ENCODE measurements around the gene IL1RAPL2. TPM values are rescaled to one million over a fixed set of nuclear protein-coding genes. Genes with fewer than 3 reads are reported as not detected.

IL1RAPL2 gene
- polyA plus RNA-seq, 3 donors = 1.1 to 1.5 (median 1.3) TPM

DNA sequence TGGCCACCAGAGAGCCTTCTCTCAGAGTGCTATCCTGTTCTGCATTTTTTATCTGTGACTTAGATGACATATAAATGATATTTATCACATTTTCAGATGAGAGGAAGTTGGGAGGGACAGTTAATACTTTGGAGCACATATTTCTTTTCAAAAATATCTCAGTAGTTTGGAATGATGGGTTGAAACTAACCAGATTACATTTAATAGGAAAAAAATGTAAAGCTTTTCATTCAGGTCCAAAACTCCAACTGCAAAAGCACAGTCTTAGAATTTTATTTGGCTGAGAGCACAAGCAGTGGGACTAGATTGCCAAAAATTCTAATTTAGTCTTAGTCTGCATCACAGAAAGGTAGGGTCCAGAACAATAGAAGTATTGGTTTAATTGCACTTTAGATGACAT is 902.7 kb downstream of the IL1RAPL2 start:
- no peak for DNase-seq (ENCODE audit: extremely low read depth in 1 of 11, low read depth in 9 of 11, low spot score in 4 of 11)

GRCh38 chrX:105471597-105471996 is 905.6 kb downstream of the IL1RAPL2 start:
- DNase-seq (ENCODE audit: extremely low read depth in 1 of 11, low read depth in 9 of 11, low spot score in 4 of 11) = no peak

GRCh38 chrX:105475801-105476200 is 909.8 kb downstream of the IL1RAPL2 start:
- DNase-seq (ENCODE audit: extremely low read depth in 1 of 11, low read depth in 9 of 11, low spot score in 4 of 11) = no peak

DNA sequence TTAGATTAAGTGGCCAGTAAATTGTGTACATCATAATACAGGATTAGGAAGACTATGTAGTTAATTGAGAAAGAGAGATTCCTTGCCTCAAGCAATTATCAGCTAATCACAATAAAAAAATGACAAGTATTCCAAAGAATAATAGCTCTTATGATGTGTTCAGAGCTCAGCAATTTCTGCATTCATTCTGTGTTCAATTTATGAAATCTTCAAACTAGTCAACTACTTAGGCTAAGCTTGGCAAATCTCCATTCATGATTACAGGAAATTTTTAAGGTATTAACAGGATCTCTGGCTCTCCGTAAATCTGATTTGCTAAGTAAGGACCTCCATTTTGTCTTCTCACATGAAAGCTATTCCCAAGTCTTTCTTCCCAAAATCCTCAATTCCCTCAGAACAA is 911.4 kb downstream of the IL1RAPL2 start:
- DNase-seq (ENCODE audit: extremely low read depth in 1 of 11, low read depth in 9 of 11, low spot score in 4 of 11) = no peak

- DNase-seq (ENCODE audit: extremely low read depth in 1 of 11, low read depth in 9 of 11, low spot score in 4 of 11) = no peak
These were observed 914.8 kb downstream of the IL1RAPL2 start for GRCh38 chrX:105480646-105481310.

DNA sequence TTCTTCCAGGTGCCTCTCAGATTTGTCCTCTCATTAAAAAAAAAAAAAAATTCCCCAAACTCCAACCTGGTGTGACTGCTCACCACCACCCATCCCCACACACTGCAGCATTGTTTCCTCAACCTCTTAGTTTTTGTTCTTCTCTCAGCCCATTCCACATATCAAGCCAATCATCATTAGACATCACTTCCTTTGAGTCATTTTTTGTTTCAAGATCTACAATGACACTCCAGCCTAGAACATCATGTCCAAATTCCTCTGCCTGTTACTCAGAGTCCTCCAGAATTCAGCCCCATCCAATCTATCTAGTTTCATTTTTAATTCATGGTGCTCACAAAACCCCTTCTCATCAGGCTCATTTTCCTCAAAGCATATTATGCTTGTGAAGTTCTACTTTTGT is 917.0 kb downstream of the IL1RAPL2 start:
- no peak for DNase-seq (ENCODE audit: extremely low read depth in 1 of 11, low read depth in 9 of 11, low spot score in 4 of 11)

- no peak for DNase-seq (ENCODE audit: extremely low read depth in 1 of 11, low read depth in 9 of 11, low spot score in 4 of 11)
These were observed 922.7 kb downstream of the IL1RAPL2 start for GRCh38 chrX:105488716-105489115.

DNA sequence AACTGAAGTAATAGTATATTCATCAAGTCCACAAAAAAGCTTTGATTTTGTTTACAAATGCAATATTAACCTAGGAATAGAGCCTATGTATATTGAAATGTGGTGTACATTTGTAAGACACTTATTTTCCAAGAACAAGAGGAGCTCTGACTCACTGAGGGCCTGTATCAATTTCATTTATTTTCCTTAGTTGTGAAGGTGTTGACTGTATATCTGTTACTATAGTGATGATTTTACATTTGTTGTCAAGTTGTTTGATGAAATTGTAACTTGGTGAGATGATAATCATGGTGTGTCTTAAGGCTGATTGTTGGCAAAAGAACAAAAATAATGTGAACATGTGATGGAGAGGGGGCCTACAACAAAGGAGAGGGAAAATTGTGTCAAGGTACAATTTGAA is 929.4 kb downstream of the IL1RAPL2 start:
- DNase-seq (ENCODE audit: extremely low read depth in 1 of 11, low read depth in 9 of 11, low spot score in 4 of 11) = no peak

DNA sequence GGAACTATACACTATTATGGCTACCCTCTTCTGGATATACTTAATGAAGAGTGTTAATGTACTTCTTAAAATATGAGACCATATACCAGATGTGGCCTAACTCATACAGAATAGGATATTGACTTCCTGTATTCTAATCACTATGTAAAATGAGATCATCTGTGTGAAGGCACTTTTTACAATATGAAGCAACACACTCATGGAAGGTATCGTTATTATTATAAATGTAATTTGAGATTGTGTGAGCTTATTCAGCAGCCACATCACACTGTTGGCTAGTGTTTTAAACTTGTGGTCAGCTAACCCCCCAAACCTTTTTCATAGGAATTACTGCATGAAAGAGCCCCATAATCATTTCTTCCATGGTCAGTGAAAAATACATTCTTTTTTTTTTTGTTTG is 936.3 kb downstream of the IL1RAPL2 start:
- DNase-seq (ENCODE audit: extremely low read depth in 1 of 11, low read depth in 9 of 11, low spot score in 4 of 11) = no peak

- no peak for DNase-seq (ENCODE audit: extremely low read depth in 1 of 11, low read depth in 9 of 11, low spot score in 4 of 11)
These were observed 949.6 kb downstream of the IL1RAPL2 start for GRCh38 chrX:105515561-105515960.

DNA sequence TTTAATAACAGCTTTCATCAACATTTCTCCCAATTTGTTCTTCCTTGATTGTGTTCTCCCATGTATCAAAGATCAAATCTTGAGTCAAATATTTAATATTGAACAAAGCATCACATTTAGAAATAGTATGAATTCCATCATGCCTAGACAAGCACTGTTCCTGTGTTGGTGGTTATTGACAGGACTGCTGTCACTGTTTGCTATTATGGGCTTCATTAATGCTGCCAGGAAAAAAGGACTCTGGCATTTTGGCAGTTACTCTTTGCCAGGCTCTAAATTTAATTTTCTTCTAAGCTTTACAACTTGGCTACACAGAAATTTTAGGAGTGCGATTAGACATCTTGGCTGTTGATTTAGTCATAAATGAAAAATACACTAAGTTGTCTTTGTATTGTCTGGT is 960.4 kb downstream of the IL1RAPL2 start:
- DNase-seq (ENCODE audit: extremely low read depth in 1 of 11, low read depth in 9 of 11, low spot score in 4 of 11) = no peak

GRCh38 chrX:105527759-105528158 is 961.8 kb downstream of the IL1RAPL2 start:
- DNase-seq (ENCODE audit: extremely low read depth in 1 of 11, low read depth in 9 of 11, low spot score in 4 of 11) = no peak

GRCh38 chrX:105533951-105534350 is 968.0 kb downstream of the IL1RAPL2 start:
- DNase-seq (ENCODE audit: extremely low read depth in 1 of 11, low read depth in 9 of 11, low spot score in 4 of 11) = no peak

- DNase-seq (ENCODE audit: extremely low read depth in 1 of 11, low read depth in 9 of 11, low spot score in 4 of 11) = no peak
These were observed 977.3 kb downstream of the IL1RAPL2 start for GRCh38 chrX:105543283-105543682.

DNA sequence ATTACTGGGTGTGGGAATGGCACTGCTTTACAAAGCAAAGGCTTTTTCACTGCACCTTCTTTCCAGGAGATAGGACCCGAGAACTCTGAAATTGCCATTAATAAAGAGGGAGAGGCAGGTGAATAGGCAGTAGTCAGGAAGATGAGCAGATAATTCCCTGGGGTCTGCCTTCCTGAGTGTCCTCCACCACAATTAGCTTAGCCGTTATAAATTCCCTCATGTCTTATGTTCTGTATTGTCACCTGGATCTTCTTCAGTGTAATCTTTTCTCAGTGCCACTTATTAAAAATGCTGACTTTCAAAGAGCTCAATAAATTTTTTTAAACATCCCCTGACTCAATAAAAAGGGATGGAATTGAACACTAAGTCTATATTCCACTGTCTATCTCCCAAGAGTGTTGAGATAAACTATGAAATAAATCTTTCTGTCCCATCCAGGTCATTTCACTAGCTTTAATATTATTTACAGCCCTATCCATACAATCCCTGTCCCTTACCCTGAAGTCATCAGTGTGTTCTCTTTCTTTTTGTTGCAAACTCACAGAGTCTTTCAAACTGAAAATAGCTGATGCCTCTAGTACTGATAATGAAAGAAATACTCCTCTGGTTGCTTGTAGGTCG is 984.2 kb downstream of the IL1RAPL2 start:
- no peak for DNase-seq (ENCODE audit: extremely low read depth in 1 of 11, low read depth in 9 of 11, low spot score in 4 of 11)

GRCh38 chrX:105552395-105552794 is 986.4 kb downstream of the IL1RAPL2 start:
- no peak for DNase-seq (ENCODE audit: extremely low read depth in 1 of 11, low read depth in 9 of 11, low spot score in 4 of 11)

GRCh38 chrX:105553118-105553517 is 987.1 kb downstream of the IL1RAPL2 start:
- no peak for DNase-seq (ENCODE audit: extremely low read depth in 1 of 11, low read depth in 9 of 11, low spot score in 4 of 11)

GRCh38 chrX:105564501-105564900 is 998.5 kb downstream of the IL1RAPL2 start:
- DNase-seq (ENCODE audit: extremely low read depth in 1 of 11, low read depth in 9 of 11, low spot score in 4 of 11) = no peak

DNA sequence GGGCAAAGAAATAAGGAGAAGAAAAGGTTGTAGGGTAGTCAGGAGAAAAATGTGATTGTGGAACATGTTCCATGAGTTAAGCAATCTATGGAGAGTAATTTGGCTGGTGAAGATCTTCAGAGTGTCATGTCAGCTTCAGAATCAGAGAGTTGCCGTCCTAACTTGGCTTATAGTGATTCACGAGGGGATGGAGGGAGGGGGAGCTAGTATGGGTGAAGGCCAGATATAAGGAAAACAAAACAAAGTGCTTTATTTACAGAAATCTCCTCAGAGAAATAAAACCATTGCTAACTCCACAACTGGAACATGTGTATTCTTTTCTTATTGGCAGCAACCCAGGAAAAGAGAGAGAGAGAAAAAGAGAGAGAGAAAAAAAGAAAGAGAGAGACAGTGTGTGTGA is 999.9 kb downstream of the IL1RAPL2 start:
- DNase-seq (ENCODE audit: extremely low read depth in 1 of 11, low read depth in 9 of 11, low spot score in 4 of 11) = no peak

DNA sequence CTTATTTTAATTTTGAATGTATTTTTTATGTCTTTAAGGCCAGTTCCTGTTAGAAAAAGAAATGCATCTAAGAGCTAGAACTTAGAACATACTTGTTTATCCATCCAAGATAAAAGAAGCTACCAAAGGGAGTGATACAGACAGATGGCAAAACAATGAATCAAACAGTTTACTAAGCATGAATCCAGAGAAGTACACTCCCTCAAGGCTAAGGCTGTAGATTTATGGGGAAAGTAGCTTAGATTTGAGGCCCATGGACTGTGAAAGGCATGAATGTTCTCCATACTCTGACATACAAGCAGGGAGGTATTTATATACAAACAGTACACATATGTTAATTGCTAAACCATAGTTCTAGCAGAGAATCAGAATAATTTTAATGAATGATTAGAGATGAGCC is 1001.1 kb downstream of the IL1RAPL2 start:
- no peak for DNase-seq (ENCODE audit: extremely low read depth in 1 of 11, low read depth in 9 of 11, low spot score in 4 of 11)

DNA sequence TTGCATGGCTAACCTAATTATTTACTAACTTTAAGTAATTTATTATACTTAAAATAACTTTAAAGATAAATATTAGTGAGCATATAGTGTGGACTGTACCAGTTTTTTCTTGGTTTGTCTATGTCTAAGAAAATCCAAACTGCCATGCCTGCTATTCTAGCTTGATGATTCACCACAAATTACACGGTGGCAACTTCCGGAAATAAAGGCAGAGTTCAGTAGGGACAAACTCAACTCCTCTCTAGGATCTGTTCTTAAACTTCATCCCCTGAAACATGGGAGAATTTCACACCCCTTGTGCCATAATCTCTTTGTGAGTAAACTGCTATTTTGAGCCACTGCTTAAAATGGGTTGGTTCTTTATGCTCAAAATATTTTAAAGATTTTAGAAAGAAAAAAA is 1042.7 kb downstream of the IL1RAPL2 start:
- DNase-seq (ENCODE audit: extremely low read depth in 1 of 11, low read depth in 9 of 11, low spot score in 4 of 11) = no peak
